HepG2 (cell line): ENCODE measurements around the gene CDK2. TPM values are rescaled to one million over a fixed set of nuclear protein-coding genes. Genes with fewer than 3 reads are reported as not detected.
A peak's percentile ranks its signal among the peaks of the same experiment; 100 is the strongest.

Experiments
- AHDC1 ChIP-seq: sonication (generic); formaldehyde crosslinking; IDR thresholded peaks from 2 replicates; pipeline ENCODE4 v1.5.1; 2020; ENCODE audit warnings: mild to moderate bottlenecking, missing genetic modification reagents, borderline replicate concordance
- IRX3 ChIP-seq: sonication (generic); formaldehyde crosslinking; IDR thresholded peaks from 2 replicates; pipeline ENCODE4 v1.8.1; 2023; ENCODE audit warnings: mild to moderate bottlenecking, low read depth, missing genetic modification reagents, borderline replicate concordance
- KIAA2018 ChIP-seq: sonication (generic); formaldehyde crosslinking; IDR thresholded peaks from 2 replicates; pipeline ENCODE4 v1.5.0; 2020; ENCODE audit warnings: mild to moderate bottlenecking, missing genetic modification reagents, borderline replicate concordance
- PITX1 ChIP-seq: sonication (generic); formaldehyde crosslinking; IDR thresholded peaks from 2 replicates; pipeline ENCODE4 v1.5.1; 2020; ENCODE audit warnings: mild to moderate bottlenecking, missing genetic modification reagents
- PLSCR1 ChIP-seq: sonication (generic); formaldehyde crosslinking; IDR thresholded peaks from 2 replicates; pipeline ENCODE4 v1.5.0; 2020; ENCODE audit warnings: missing genetic modification reagents, mild to moderate bottlenecking, borderline replicate concordance
- ZNF34 ChIP-seq: sonication (generic); formaldehyde crosslinking; IDR thresholded peaks from 2 replicates; pipeline ENCODE4 v1.4.0; 2020; ENCODE audit warnings: mild to moderate bottlenecking, missing genetic modification reagents, borderline replicate concordance
- ZNF496 ChIP-seq: sonication (generic); formaldehyde crosslinking; IDR thresholded peaks from 2 replicates; pipeline ENCODE4 v1.8.1; 2023; ENCODE audit warnings: mild to moderate bottlenecking, moderate library complexity, missing genetic modification reagents; ENCODE audit not compliant: insufficient replicate concordance
- ZNF513 ChIP-seq: sonication (generic); formaldehyde crosslinking; conservative IDR thresholded peaks from 2 replicates; pipeline ENCODE4 v1.5.0; 2020; ENCODE audit warnings: missing genetic modification reagents
- ZNF597 ChIP-seq: sonication (generic); formaldehyde crosslinking; IDR thresholded peaks from 2 replicates; pipeline ENCODE4 v1.5.0; 2020; ENCODE audit warnings: missing genetic modification reagents
- polyA plus RNA-seq, 8 experiments: library from polyadenylated mRNA; depleted of rRNA in 3 of 8; stranded (reverse) in 7 of 8; unstranded in 1 of 8; fragments of >200 nt; fragmentation: Illumina TruSeq in 4 of 8; extraction: Trizol in 4 of 8; gene quantifications; 2 replicates each; pipeline versions ENCODE4 v1.2.1 to v1.2.3, GENCODE V29; 2011 to 2016; ENCODE audit warnings: low read depth in 4 of 8, missing spikeins in 1 of 8, mixed read lengths in 1 of 8; ENCODE audit not compliant: insufficient read depth in 1 of 8
- total RNA-seq, 5 experiments: library from RNA; depleted of rRNA; stranded (reverse); fragments of >200 nt; fragmentation: Illumina TruSeq; extraction: Trizol; gene quantifications; 2 replicates each; pipeline ENCODE4 v1.2.3, GENCODE V29; 2016; ENCODE audit warnings: low read depth in 1 of 5

Gene CDK2
- total and polyA plus RNA-seq, 2 of the 13 experiments (the other 11 are each of a cell fraction or from before 2014, with no cell fraction given): 47.5 to 52.6 TPM

GRCh38 chr12:55973599-55974307 lies 7.1 kb downstream of the CDK2 start, which contains the start of gene RAB5B (continued):
- TF ChIP-seq KIAA2018 (no peak), ZNF597 (CRISPR knock-in tag) (no peak), ZNF513 (CRISPR knock-in tag) (no peak), PITX1 (CRISPR knock-in tag) (peak; percentile 75), ZNF496 (CRISPR knock-in tag) (no peak), AHDC1 (CRISPR knock-in tag) (no peak; the same call in 1 of the 2 replicates), IRX3 (CRISPR knock-in tag) (no peak; the same call in 1 of the 2 replicates), PLSCR1 (CRISPR knock-in tag) (no peak), ZNF34 (CRISPR knock-in tag) (no peak)
